SK-N-SH treated with all-trans-retinoic acid at 6 μM for 48 hours (cell line): Measurements from ENCODE around the gene ACTL8.

Experiments
- ATAC-seq: fragments of 200-7000 bp; cut with Tn5 transposase; 3 replicates; pipeline ENCODE4 v1.9.1; 2020; ENCODE audit warnings: mild to moderate bottlenecking, moderate library complexity
- ARNTL ChIP-seq: fragments of 450-650 bp; formaldehyde crosslinking; IDR thresholded peaks from 2 replicates; pipeline ENCODE4 v1.5.0; 2020; ENCODE audit warnings: low read depth, mild to moderate bottlenecking, moderate library complexity, borderline replicate concordance
- BACH2 ChIP-seq: fragments of 250-450 bp; sonication (Bioruptor Pico); IDR thresholded peaks from 2 replicates; pipeline ENCODE4 v1.9.0; 2021; ENCODE audit warnings: mild to moderate bottlenecking, borderline replicate concordance
- CREB5 ChIP-seq: fragments of 250-450 bp; sonication (Bioruptor Pico); IDR thresholded peaks from 2 replicates; pipeline ENCODE4 v1.5.1; 2020; ENCODE audit warnings: low read depth, mild to moderate bottlenecking, moderate library complexity
- CSDC2 ChIP-seq: fragments of 250-450 bp; sonication (Bioruptor Pico); IDR thresholded peaks from 2 replicates; pipeline ENCODE4 v1.5.0; 2020; ENCODE audit warnings: mild to moderate bottlenecking, moderate library complexity
- CSRNP3 ChIP-seq: fragments of 250-450 bp; sonication (Bioruptor Pico); IDR thresholded peaks from 2 replicates; pipeline ENCODE4 v1.5.1; 2021; ENCODE audit warnings: mild to moderate bottlenecking, moderate library complexity
- ESRRG ChIP-seq: fragments of 250-450 bp; sonication (Bioruptor Pico); IDR thresholded peaks from 2 replicates; pipeline ENCODE4 v1.6.1; 2021; ENCODE audit warnings: mild to moderate bottlenecking
- GLIS3 ChIP-seq: fragments of 250-450 bp; sonication (Bioruptor Pico); IDR thresholded peaks from 2 replicates; pipeline ENCODE4 v1.5.0; 2020; ENCODE audit warnings: mild to moderate bottlenecking, moderate library complexity
- ISL1 ChIP-seq: fragments of 250-450 bp; sonication (Bioruptor Pico); IDR thresholded peaks from 2 replicates; pipeline ENCODE4 v2.1.2; 2022; ENCODE audit warnings: mild to moderate bottlenecking, moderate library complexity
- OSR1 ChIP-seq: fragments of 250-450 bp; sonication (Bioruptor Pico); IDR thresholded peaks from 2 replicates; pipeline ENCODE4 v1.8.0; 2022; ENCODE audit warnings: moderate library complexity, mild to moderate bottlenecking, inconsistent platforms
- PATZ1 ChIP-seq: fragments of 250-450 bp; sonication (Bioruptor Pico); IDR thresholded peaks from 2 replicates; pipeline ENCODE4 v1.8.0; 2020; ENCODE audit warnings: mild to moderate bottlenecking, moderate library complexity, borderline replicate concordance
- POU6F1 ChIP-seq: fragments of 250-450 bp; sonication (Bioruptor Pico); IDR thresholded peaks from 2 replicates; pipeline ENCODE4 v1.8.0; 2021; ENCODE audit warnings: low read depth, mild to moderate bottlenecking, moderate library complexity, borderline replicate concordance
- PPARA ChIP-seq: fragments of 250-450 bp; sonication (Bioruptor Pico); IDR thresholded peaks from 2 replicates; pipeline ENCODE4 v1.5.0; 2020; ENCODE audit warnings: mild to moderate bottlenecking, borderline replicate concordance
- RARB ChIP-seq: fragments of 250-450 bp; sonication (Bioruptor Pico); IDR thresholded peaks from 2 replicates; pipeline ENCODE4 v1.8.0; 2021; ENCODE audit warnings: mild to moderate bottlenecking, moderate library complexity
- SNAI2 ChIP-seq: fragments of 250-450 bp; sonication (Bioruptor Pico); IDR thresholded peaks from 2 replicates; pipeline ENCODE4 v1.5.0; 2020; ENCODE audit warnings: mild to moderate bottlenecking, moderate library complexity
- TCF4 ChIP-seq: fragments of 250-450 bp; sonication (Bioruptor Pico); IDR thresholded peaks from 2 replicates; pipeline ENCODE4 v1.8.0; 2021; ENCODE audit warnings: mild to moderate bottlenecking, moderate library complexity, borderline replicate concordance
- TOX ChIP-seq: fragments of 250-450 bp; sonication (Bioruptor Pico); IDR thresholded peaks from 2 replicates; pipeline ENCODE4 v1.8.0; 2021; ENCODE audit warnings: mild to moderate bottlenecking, moderate library complexity, borderline replicate concordance
- TSHZ2 ChIP-seq: fragments of 250-450 bp; sonication (Bioruptor Pico); IDR thresholded peaks from 2 replicates; pipeline ENCODE4 v1.5.0; 2020; ENCODE audit warnings: mild to moderate bottlenecking, moderate library complexity
- ZC3H10 ChIP-seq: fragments of 250-450 bp; sonication (Bioruptor Pico); IDR thresholded peaks from 2 replicates; pipeline ENCODE4 v1.5.1; 2021; ENCODE audit warnings: mild to moderate bottlenecking, moderate library complexity
- ZFP3 ChIP-seq: fragments of 250-450 bp; sonication (Bioruptor Pico); IDR thresholded peaks from 2 replicates; pipeline ENCODE4 v1.5.0; 2020; ENCODE audit warnings: mild to moderate bottlenecking, moderate library complexity
- ZFP30 ChIP-seq: fragments of 450-650 bp; formaldehyde crosslinking; IDR thresholded peaks from 2 replicates; pipeline ENCODE4 v1.5.0; 2022; ENCODE audit warnings: mild to moderate bottlenecking, moderate library complexity
- ZNF565 ChIP-seq: fragments of 450-650 bp; formaldehyde crosslinking; conservative IDR thresholded peaks from 2 replicates; pipeline ENCODE4 v1.5.0; 2020; ENCODE audit warnings: low read depth, mild to moderate bottlenecking, moderate library complexity
- ZNF70 ChIP-seq: fragments of 450-650 bp; formaldehyde crosslinking; IDR thresholded peaks from 2 replicates; pipeline ENCODE4 v1.5.0; 2020; ENCODE audit warnings: mild to moderate bottlenecking, moderate library complexity

ACTL8 gene

GRCh38 chr1:17819129-17819802, 64.1 kb downstream of the ACTL8 start:
- TF ChIP-seq CREB5 (CRISPR knock-in tag): no peak
- no peak for TF ChIP-seq ZNF70
- no peak for TF ChIP-seq ESRRG (CRISPR knock-in tag)
- no peak for TF ChIP-seq PPARA (CRISPR knock-in tag)
- TF ChIP-seq PATZ1 (CRISPR knock-in tag): no peak
- no peak for TF ChIP-seq GLIS3 (CRISPR knock-in tag)
- TF ChIP-seq POU6F1 (CRISPR knock-in tag): no peak
- no peak for TF ChIP-seq TSHZ2
- no peak for TF ChIP-seq BACH2 (CRISPR knock-in tag)
- TF ChIP-seq ZNF565 (CRISPR knock-in tag): no peak
- no peak for TF ChIP-seq CSDC2
- no peak for TF ChIP-seq OSR1
- TF ChIP-seq ISL1 (CRISPR knock-in tag): no peak
- no peak for TF ChIP-seq CSRNP3 (CRISPR knock-in tag)
- no peak for TF ChIP-seq ZFP30 (CRISPR knock-in tag)
- no peak for TF ChIP-seq TCF4 (CRISPR knock-in tag)
- TF ChIP-seq SNAI2 (CRISPR knock-in tag): no peak
- no peak for TF ChIP-seq ARNTL (CRISPR knock-in tag)
- peak; percentile 31; the same call in 1 of the 3 replicates for ATAC-seq

- ATAC-seq: no peak
- TF ChIP-seq ZNF70 (no peak), ESRRG (CRISPR knock-in tag) (no peak), TSHZ2 (no peak), ZFP3 (no peak), RARB (CRISPR knock-in tag) (no peak), SNAI2 (CRISPR knock-in tag) (no peak), CSRNP3 (CRISPR knock-in tag) (no peak), ISL1 (CRISPR knock-in tag) (no peak), GLIS3 (CRISPR knock-in tag) (no peak), PATZ1 (CRISPR knock-in tag) (no peak), TOX (CRISPR knock-in tag) (no peak), ZNF565 (CRISPR knock-in tag) (no peak), ZC3H10 (CRISPR knock-in tag) (no peak), OSR1 (no peak), ZFP30 (CRISPR knock-in tag) (no peak), TCF4 (CRISPR knock-in tag) (no peak), PPARA (CRISPR knock-in tag) (no peak)
These were observed 65.1 kb downstream of the ACTL8 start for GRCh38 chr1:17820198-17820597.
